T47D (cell line): ENCODE measurements around the gene MVB12A.
A peak's percentile ranks its signal among the peaks of the same experiment; 100 is the strongest.

Source experiments
- DNase-seq, 2 experiments: peaks; one replicate each; pipeline versions ENCODE4 v3.0.0 to v3.0.0-alpha.2; 2011 to 2012; ENCODE audit warnings: low read depth in 1 of 2, low spot score in 1 of 2
- JUND ChIP-seq: IDR thresholded peaks from 2 replicates; pipeline ENCODE4 v1.6.1; 2012; ENCODE audit warnings: low read depth
- in situ Hi-C: cut with HindIII; loops from 2 replicates; pipeline ENCODE4 v1.10.0; 2016; ENCODE audit warnings: low sequenced_read_pairs, low pct_unique_long_range_greater_than_20kb

MVB12A gene

GRCh38 chr19:17458970-17459369 lies 39.1 kb downstream of the MVB12A start:
- no peak for TF ChIP-seq JUND
- DNase-seq: no peak
- in situ Hi-C loops: no loop called here

GRCh38 chr19:17460372-17461230 lies 40.8 kb downstream of the MVB12A start, which contains the start of gene NXNL1:
TSS of gene NXNL1 (minus strand) at chr19:17460926. CDS start at chr19:17460869, 57 bp downstream.
- DNase-seq: no peak
- in situ Hi-C loops: no loop called here
- no peak for TF ChIP-seq JUND

GRCh38 chr19:17466487-17466850 lies 46.6 kb downstream of the MVB12A start:
- no peak for DNase-seq
- in situ Hi-C loops: no loop called here
- no peak for TF ChIP-seq JUND

GRCh38 chr19:17467471-17468301 lies 47.8 kb downstream of the MVB12A start:
- in situ Hi-C loops: no loop called here
- TF ChIP-seq JUND: no peak

GRCh38 chr19:17468302-17469091 lies 48.6 kb downstream of the MVB12A start:
- in situ Hi-C loops: no loop called here
- DNase-seq: peak in 1 of 2 experiments; percentile 80
- TF ChIP-seq JUND: no peak

More at GRCh38 chr19:17467471-17468301, 47.8 kb downstream of the MVB12A start:
- DNase-seq: peak in 1 of 2 experiments; percentile 59

- in situ Hi-C loops: no loop called here
Observed at GRCh38 chr19:17469092-17469480, 49.2 kb downstream of the MVB12A start.

GRCh38 chr19:17469481-17470067 lies 49.7 kb downstream of the MVB12A start:
- DNase-seq: peak; percentile 35 to 97
- in situ Hi-C loops: no loop called here
- no peak for TF ChIP-seq JUND

More at GRCh38 chr19:17469092-17469480, 49.2 kb downstream of the MVB12A start:
- DNase-seq: no peak
- no peak for TF ChIP-seq JUND

- in situ Hi-C loops: no loop called here
- no peak for TF ChIP-seq JUND
- peak; percentile 74 to 98 for DNase-seq
Observed at GRCh38 chr19:17470068-17470841, 50.4 kb downstream of the MVB12A start, which contains the start of gene SLC27A1. TSS of gene SLC27A1 (plus strand) at chr19:17470524. CDS start at chr19:17470541, 17 bp downstream.

- TF ChIP-seq JUND: no peak
- DNase-seq: no peak
Observed at GRCh38 chr19:17471410-17472125, 51.7 kb downstream of the MVB12A start.

GRCh38 chr19:17473041-17473440 lies 53.2 kb downstream of the MVB12A start:
- in situ Hi-C loops: no loop called here
- no peak for TF ChIP-seq JUND
- no peak for DNase-seq

More at GRCh38 chr19:17471410-17472125, 51.7 kb downstream of the MVB12A start:
- in situ Hi-C loops: no loop called here
